Mesenteric fat pad (tissue), 1 donor: Measurements from ENCODE around the gene PCBD1. TPM values are rescaled to one million over a fixed set of nuclear protein-coding genes. Genes with fewer than 3 reads are reported as not detected.
"Not testable (repeated sequence)": the region's sequence is repeated elsewhere in the genome, so short reads cannot be mapped to it uniquely, and the experiment has no call there.

Experiments
- DNase-seq: peaks from one replicate; pipeline ENCODE4 v3.0.0-alpha.2; 2020; ENCODE audit warnings: low spot score
- total RNA-seq: library from RNA; stranded (reverse); fragmentation: NEBNext Ultra II Directional; extraction: Animal tissue kit (Norgen Biotek cat#: 25700); gene quantifications from one replicate; pipeline ENCODE4 v1.2.1, GENCODE V29; 2021
- donor health status: DM: yes; HTN: yes; CAD: no.

PCBD1 gene
- total RNA-seq, 1 donor from 2014 or later, result 61.2 TPM

- DNase-seq, result no peak
Observed at GRCh38 chr10:70874061-70874460, 14.3 kb downstream of the PCBD1 start.

- DNase-seq, result no peak
Observed at GRCh38 chr10:70872291-70872690, 16.1 kb downstream of the PCBD1 start.

DNA sequence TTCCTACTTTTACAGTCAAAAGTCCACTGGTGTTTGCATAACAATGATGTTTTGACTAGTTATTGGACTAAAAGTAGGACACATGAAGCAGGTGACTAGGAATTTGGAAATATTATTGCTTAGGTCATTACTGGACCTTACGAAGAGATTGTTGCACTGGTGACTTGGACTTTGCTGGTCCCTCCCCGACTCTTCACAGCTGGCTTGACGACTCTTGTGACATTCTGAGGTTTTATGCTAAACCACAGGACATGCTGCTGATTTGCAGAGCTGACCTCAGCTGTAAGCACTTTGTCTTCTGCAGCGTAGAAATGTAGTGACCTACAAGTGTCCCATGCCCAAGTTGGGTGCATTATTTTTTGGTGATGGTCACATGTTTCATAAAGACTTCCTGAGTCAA lies 21.9 kb downstream of the PCBD1 start:
- no peak for DNase-seq

GRCh38 chr10:70864935-70865334 lies 23.4 kb downstream of the PCBD1 start:
- DNase-seq, result no peak

DNA sequence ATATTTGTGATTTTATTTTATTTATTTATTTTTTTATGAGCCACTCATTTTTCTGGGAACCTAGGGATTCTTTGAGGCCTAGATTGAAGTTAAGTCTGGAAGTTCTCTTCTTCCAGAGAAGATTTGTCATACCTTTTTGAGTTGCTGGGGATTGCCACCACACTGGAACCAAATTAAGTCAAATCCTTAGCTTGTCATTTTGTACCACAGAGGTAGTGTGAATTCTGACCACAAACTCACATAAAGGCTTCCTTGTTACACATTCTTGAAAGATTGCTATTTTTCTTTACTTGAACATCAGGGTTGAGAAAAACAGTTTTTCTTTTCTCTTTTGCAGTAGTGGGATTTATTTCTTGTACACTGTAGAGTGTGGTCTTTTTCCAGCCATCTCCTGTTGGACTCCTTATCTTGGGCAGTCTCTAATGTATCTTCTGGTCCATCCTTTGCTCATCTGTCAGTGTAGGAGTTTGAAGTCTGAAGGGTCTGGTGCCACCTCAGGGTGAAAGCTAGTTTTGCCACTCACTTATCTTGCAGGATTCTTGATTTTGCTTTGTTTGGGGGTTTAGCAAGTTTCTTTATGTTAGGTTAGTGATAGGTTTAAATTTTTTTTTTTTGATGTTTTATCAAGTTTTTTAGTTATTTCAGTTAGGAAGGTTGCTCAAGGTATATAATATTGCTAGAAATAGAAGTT lies 24.8 kb downstream of the PCBD1 start:
- no peak for DNase-seq

DNA sequence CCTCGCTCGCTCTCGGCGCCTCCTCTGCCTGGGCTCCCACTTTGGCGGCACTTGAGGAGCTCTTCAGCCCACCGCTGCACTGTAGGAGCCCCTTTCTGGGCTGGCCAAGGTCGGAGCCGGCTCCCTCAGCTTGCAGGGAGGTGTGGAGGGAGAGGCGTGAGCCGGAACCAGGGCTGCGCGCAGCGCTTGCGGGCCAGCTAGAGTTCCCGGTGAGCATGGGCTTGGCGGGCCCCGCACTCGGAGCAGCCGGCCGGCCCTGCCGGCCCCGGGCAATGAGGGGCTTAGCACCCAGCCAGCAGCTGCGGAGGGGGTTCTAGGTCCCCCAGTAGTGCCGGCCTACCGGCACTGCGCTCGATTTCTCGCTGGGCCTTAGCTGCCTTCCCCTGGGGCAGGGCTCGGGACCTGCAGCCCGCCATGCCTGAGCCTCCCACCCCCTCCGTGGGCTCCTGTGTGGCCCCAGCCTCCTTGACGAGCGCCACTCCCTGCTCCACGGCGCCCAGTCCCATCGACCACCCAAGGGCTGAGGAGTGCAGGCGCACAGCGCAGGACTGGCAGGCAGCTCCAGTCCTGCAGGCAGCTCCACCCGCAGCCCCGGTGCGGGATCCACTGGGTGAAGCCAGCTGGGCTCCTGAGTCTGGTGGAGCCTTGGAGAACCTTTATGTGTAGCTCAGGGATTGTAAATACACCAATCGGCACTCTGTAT lies 26.7 kb downstream of the PCBD1 start:
- not testable (repeated sequence) for DNase-seq

- DNase-seq, result no peak
Observed at GRCh38 chr10:70858759-70859158, 29.6 kb downstream of the PCBD1 start.

GRCh38 chr10:70856454-70856853 lies 31.9 kb downstream of the PCBD1 start:
- DNase-seq, result no peak

DNA sequence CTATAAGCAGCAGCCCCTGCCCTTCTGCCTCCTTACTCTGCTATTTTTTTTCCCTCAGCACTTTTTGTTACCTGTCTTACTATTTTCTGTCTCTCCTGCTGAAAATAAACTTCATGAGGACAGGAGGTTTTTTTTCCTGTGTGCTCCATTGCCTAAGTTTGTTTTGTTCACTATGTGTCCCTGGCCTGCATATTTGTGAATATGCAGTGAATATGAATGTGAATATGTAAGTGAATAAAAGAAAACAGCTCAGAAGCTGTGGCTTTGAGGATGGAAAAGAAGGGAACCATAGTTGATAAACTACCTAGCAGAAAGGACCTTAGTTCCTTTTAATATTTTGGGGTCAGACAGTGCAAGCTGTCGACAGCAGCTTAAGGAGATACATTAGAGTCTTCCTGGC lies 34.9 kb downstream of the PCBD1 start:
- DNase-seq, result no peak

- DNase-seq, result no peak
Observed at GRCh38 chr10:70853038-70853437, 35.3 kb downstream of the PCBD1 start.

DNA sequence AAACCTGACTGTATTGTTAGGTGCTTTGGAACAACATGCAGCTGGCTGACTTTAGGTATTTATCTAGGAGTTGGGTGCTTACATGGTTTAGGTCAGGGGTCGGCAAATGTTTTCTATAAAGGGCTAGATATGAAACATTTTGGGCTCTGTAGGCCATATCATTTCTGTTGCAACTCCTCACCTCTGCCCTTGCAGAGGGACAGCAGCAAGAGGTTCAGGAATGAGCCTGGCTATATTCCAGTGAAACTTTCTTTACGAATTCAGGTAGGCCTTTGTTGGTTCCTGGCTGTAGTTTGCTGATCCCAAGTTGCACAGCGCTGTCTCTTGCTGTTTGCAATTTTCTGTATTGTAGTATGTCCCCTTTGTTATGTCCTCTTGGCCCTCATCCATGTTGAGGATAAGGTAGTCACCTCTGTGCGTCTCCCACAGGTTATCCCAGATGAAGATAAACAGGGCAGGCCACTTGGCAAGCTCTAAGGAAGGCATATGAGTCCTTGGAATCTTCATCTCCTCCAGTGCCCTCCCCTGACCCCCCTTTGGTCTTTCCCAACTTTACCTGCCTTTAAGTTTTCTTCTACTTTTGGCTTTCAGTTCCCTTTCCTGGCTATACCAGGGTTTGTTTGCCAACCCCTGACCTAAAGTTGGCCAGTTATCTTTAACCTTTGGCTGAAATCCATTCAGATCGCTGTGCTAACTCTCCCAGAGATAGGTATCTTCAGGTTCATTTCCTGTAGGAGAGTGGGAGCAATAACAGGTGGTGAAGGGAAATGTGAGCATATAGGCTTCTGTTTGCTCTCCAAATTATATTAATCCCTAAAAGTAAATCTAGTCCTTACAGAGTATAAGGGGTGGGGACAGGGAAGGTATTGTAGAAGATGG lies 36.5 kb downstream of the PCBD1 start:
- DNase-seq, result no peak

DNA sequence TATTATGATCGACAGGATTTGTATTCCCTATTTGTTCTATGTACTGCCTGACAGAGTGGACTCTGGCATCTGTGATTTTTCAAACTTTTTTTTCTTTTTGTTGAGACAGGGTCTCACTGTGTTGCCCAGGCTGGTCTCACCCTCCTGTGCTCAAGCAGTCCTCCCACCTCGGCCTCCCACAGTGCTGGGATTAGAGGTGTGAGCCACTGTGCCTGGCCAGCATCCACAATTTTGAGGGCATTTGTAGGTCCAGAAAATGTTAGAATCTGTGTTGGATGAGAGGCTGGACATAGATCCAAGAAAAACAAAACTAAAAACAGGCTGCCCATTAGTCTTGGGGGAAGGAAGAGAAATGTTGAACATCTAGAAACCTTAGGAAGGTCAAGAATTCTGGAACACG lies 38.3 kb downstream of the PCBD1 start:
- no peak for DNase-seq

DNA sequence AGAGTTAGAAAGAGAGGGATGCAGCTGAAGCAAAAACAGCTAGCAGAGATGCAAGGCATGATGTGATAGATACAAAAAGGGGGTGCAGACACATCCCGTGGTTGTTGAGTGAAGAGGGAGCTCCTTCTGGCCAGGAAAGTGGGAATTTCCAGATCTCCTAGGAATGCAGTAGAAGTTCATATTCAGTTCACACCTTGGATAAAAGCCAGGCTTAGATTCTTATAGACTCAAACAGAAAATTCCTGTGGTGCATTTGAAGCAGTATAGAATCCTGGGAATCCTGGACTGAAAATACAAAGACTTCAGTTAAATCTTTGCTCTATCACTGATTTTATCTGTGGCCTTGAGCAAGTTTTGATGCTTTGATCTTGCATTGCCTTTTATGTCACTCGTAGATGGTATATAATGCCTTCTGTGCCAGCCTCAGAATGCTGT lies 38.8 kb downstream of the PCBD1 start:
- DNase-seq, result no peak

- DNase-seq, result no peak
Observed at GRCh38 chr10:70847659-70848360, 40.6 kb downstream of the PCBD1 start.

DNA sequence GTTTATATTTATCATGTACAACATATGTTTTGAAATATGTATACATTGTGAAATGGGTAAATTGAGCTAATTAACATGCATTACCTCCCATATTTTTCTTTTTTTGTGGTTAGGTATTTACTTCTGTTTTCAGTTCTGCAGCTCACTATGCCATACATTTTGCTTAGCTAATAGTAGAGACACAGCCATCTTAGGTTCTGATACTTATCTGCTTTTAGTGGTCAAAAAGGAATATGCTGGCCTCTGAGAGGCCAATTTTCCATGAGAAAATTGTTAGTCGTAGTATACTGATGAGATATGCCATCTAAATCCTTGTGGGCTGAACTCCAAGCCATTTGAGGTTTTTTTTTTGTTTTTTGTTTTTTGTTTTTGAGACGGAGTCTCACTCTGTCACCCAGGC lies 41.6 kb downstream of the PCBD1 start:
- DNase-seq, result no peak

- DNase-seq, result no peak
Observed at GRCh38 chr10:70845816-70846215, 42.5 kb downstream of the PCBD1 start.

GRCh38 chr10:70845256-70845655 lies 43.1 kb downstream of the PCBD1 start:
- DNase-seq, result no peak

DNA sequence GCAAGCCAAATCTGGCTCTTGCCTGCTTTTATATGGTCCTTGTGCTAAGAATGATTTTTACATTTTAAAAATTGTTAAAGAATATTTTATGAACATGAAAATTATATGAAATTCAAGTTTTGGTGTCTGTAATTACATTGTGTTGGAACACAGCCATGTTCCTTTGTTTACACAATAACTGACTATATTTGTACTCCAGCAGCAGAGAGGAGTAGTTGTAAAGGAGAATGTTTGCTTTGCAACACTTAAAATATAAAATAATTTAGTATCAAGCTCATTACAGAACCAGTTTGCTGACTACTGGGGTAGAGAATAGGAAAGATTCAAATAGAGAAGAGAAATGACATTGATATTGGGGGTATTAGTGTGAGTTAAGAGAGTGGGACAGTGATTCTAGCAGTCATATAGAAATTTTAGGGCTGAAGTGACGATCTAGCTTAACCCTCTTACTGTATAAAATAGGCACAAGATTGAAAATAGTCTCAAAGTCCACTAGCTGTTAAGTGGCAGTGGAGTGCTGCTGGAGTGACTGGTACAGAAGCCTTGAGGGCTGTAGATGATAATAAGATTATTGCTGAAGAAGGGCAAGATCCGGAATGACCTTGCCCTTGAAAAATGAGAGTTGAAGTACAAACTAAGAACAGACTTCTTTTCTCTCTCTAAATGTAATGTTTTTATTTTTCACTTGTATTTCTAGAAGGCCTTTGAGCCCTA lies 44.4 kb downstream of the PCBD1 start:
- DNase-seq, result no peak

- no peak for DNase-seq
Observed at GRCh38 chr10:70843333-70843732, 45.0 kb downstream of the PCBD1 start.

- no peak for DNase-seq
Observed at GRCh38 chr10:70840836-70841235, 47.5 kb downstream of the PCBD1 start.
